ENCODE data around the gene ZNF70. TPM values are rescaled to one million over a fixed set of nuclear protein-coding genes. Genes with fewer than 3 reads are reported as not detected.

The ZNF70 gene
- total and polyA plus RNA-seq, 10 of the 15 experiments (the other 5 are each of a cell fraction or from before 2014, with no cell fraction given) = 0.15 to 2.3 (median 0.85) TPM

DNA sequence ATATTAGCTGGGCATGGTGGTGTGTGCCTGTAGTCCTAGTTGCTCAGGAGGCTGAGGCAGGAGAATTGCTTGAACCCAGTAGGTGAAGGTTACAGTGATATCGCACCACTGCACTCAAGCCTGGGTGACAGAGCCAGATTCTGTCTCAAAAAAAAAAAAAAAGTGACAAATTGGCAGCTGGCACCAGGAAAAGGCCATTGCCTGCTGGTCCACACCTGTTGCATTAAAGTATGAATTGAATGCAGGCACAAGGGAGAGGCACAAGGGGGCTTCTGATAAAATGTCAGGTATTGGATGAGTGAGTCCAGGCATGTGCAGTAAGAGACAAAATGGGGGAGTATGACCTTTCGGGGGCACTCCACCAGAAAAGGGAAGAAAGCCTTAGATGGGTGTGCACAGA lies 28.2 kb downstream of the ZNF70 start (continued):
- TF ChIP-seq, protein P1, sequence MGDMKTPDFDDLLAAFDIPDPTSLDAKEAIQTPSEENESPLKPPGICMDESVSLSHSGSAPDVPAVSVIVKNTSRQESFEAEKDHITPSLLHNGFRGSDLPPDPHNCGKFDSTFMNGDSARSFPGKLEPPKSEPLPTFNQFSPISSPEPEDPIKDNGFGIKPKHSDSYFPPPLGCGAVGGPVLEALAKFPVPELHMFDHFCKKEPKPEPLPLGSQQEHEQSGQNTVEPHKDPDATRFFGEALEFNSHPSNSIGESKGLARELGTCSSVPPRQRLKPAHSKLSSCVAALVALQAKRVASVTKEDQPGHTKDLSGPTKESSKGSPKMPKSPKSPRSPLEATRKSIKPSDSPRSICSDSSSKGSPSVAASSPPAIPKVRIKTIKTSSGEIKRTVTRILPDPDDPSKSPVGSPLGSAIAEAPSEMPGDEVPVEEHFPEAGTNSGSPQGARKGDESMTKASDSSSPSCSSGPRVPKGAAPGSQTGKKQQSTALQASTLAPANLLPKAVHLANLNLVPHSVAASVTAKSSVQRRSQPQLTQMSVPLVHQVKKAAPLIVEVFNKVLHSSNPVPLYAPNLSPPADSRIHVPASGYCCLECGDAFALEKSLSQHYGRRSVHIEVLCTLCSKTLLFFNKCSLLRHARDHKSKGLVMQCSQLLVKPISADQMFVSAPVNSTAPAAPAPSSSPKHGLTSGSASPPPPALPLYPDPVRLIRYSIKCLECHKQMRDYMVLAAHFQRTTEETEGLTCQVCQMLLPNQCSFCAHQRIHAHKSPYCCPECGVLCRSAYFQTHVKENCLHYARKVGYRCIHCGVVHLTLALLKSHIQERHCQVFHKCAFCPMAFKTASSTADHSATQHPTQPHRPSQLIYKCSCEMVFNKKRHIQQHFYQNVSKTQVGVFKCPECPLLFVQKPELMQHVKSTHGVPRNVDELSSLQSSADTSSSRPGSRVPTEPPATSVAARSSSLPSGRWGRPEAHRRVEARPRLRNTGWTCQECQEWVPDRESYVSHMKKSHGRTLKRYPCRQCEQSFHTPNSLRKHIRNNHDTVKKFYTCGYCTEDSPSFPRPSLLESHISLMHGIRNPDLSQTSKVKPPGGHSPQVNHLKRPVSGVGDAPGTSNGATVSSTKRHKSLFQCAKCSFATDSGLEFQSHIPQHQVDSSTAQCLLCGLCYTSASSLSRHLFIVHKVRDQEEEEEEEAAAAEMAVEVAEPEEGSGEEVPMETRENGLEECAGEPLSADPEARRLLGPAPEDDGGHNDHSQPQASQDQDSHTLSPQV (IDR thresholded peaks at IDR 0.05) = no peak
- TF ChIP-seq JUNB (IDR thresholded peaks at IDR 0.05) = no peak
- no peak for TF ChIP-seq ATF3 (IDR thresholded peaks at IDR 0.05; ENCODE audit: borderline replicate concordance, extremely low read depth, low read depth, low read length)
- no peak for TF ChIP-seq SIN3A (IDR thresholded peaks at IDR 0.05; ENCODE audit: low read depth, low read length)
- TF ChIP-seq RBBP5 (conservative IDR thresholded peaks at IDR 0.05) = no peak
- TF ChIP-seq SPI1 (IDR thresholded peaks at IDR 0.05; ENCODE audit: borderline replicate concordance, insufficient read depth, low read depth, low read length) = no peak
- no peak for TF ChIP-seq NRF1 (conservative IDR thresholded peaks at IDR 0.05; ENCODE audit: low read depth, low read length)
- TF ChIP-seq POLR2A (IDR thresholded peaks at IDR 0.05; ENCODE audit: low read depth, low read length) = no peak
- TF ChIP-seq HDGF (IDR thresholded peaks at IDR 0.05) = no peak

DNA sequence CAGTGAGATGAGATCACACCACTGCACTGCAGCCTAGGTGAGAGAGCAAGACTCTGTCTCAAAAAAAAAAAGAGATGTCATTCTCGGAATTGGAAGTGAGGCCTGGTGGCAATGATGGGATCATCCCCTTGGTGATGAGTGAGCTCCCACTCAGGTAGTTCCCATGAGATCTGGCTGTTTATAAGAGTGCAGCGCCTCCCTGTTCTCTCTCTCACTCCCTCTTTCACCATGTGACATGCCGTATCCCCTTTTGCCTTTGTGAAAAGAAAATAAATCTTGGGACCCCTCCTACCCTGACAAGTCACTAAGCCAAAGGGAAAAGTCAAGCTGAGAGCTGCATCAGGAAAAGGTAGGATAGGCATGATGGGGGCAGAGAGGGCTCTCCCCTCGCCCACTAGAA lies 28.8 kb downstream of the ZNF70 start:
- H3K4me2 ChIP-seq (ENCODE audit: control insufficient read depth, insufficient read depth) = no peak overlapping the region
- no TSS peak for BruUV-seq (replicated peaks)
- WGBS (ENCODE audit: insufficient coverage, insufficient replicate concordance, low lambda C conversion rate, missing lambda C conversion rate) = 70% methylated on average over 4 of the region's 4 CpGs
- no peaks in the 10 kb centered on the region for H4K20me1 ChIP-seq (ENCODE audit: control insufficient read depth, insufficient read depth)
- DNase-seq (ENCODE audit: low read depth, low spot score) (no peak), FAIRE-seq (no peak), ATAC-seq (no peak)
- no peak overlapping the region for H2AFZ ChIP-seq (ENCODE audit: control insufficient read depth, low read depth, low read length)
- ChIA-PET POLR2A (no interaction called here), SMC1A (ENCODE audit: uncharacterized antibody, unreplicated experiment) (no interaction called here), CTCF (no interaction called here), RAD21 (ENCODE audit: unreplicated experiment) (no interaction called here)
- peaks cover 3% of the 10 kb centered on the region for H3K4me1 ChIP-seq (ENCODE audit: control insufficient read depth, insufficient read depth, low read length)
- no peak overlapping the region for H3K27ac ChIP-seq (ENCODE audit: control insufficient read depth, insufficient read depth)
- intact Hi-C loops (cut with micrococcal nuclease; ENCODE audit: unreplicated experiment) (no loop called here), in situ Hi-C loops (cut with MboI) (no loop called here)
- H3K79me2 ChIP-seq (ENCODE audit: control insufficient read depth, insufficient read depth, low read length) = peaks cover 1% of the 10 kb centered on the region
- H3K4me3 ChIP-seq = no peak overlapping the region
- no peak overlapping the region for H3K9ac ChIP-seq (ENCODE audit: control insufficient read depth, insufficient read depth, low read length)
- H3K27me3 ChIP-seq (replicated peaks in 1 of 2; ENCODE audit: control insufficient read depth in 2 of 2, insufficient read depth in 2 of 2, low read length in 1 of 2) = no peaks in the 10 kb centered on the region
- H3K9me3 ChIP-seq (replicated peaks; ENCODE audit: control insufficient read depth, insufficient read depth, low read length) = no peaks in the 10 kb centered on the region
- H3K36me3 ChIP-seq (ENCODE audit: control insufficient read depth in 2 of 2, insufficient read depth in 2 of 2, low read length in 1 of 2) = no peaks in the 10 kb centered on the region
- no peak for TF ChIP-seq CTCF (IDR thresholded peaks at IDR 0.05 in 2 of 3, conservative IDR thresholded peaks at IDR 0.05 in 1 of 3; ENCODE audit: control insufficient read depth in 2 of 3, extremely low read depth in 1 of 3, insufficient read depth in 1 of 3, low read depth in 3 of 3, low read length in 3 of 3)
